ENCODE measurements around the gene PDK3.

GRCh38 chrX:24525455-24525854, 60.4 kb downstream of the PDK3 start:
- no peak for TF ChIP-seq TAF1 (IDR thresholded peaks at IDR 0.05; ENCODE audit: low read depth)
- TF ChIP-seq, protein P1, sequence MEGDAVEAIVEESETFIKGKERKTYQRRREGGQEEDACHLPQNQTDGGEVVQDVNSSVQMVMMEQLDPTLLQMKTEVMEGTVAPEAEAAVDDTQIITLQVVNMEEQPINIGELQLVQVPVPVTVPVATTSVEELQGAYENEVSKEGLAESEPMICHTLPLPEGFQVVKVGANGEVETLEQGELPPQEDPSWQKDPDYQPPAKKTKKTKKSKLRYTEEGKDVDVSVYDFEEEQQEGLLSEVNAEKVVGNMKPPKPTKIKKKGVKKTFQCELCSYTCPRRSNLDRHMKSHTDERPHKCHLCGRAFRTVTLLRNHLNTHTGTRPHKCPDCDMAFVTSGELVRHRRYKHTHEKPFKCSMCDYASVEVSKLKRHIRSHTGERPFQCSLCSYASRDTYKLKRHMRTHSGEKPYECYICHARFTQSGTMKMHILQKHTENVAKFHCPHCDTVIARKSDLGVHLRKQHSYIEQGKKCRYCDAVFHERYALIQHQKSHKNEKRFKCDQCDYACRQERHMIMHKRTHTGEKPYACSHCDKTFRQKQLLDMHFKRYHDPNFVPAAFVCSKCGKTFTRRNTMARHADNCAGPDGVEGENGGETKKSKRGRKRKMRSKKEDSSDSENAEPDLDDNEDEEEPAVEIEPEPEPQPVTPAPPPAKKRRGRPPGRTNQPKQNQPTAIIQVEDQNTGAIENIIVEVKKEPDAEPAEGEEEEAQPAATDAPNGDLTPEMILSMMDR (IDR thresholded peaks at IDR 0.05; ENCODE audit: poor library complexity, severe bottlenecking) = no peak
- TF ChIP-seq EZH2 (IDR thresholded peaks at IDR 0.05; ENCODE audit: borderline replicate concordance, insufficient read depth, low read length, poor library complexity, severe bottlenecking) = no peak
- TF ChIP-seq, protein P2, sequence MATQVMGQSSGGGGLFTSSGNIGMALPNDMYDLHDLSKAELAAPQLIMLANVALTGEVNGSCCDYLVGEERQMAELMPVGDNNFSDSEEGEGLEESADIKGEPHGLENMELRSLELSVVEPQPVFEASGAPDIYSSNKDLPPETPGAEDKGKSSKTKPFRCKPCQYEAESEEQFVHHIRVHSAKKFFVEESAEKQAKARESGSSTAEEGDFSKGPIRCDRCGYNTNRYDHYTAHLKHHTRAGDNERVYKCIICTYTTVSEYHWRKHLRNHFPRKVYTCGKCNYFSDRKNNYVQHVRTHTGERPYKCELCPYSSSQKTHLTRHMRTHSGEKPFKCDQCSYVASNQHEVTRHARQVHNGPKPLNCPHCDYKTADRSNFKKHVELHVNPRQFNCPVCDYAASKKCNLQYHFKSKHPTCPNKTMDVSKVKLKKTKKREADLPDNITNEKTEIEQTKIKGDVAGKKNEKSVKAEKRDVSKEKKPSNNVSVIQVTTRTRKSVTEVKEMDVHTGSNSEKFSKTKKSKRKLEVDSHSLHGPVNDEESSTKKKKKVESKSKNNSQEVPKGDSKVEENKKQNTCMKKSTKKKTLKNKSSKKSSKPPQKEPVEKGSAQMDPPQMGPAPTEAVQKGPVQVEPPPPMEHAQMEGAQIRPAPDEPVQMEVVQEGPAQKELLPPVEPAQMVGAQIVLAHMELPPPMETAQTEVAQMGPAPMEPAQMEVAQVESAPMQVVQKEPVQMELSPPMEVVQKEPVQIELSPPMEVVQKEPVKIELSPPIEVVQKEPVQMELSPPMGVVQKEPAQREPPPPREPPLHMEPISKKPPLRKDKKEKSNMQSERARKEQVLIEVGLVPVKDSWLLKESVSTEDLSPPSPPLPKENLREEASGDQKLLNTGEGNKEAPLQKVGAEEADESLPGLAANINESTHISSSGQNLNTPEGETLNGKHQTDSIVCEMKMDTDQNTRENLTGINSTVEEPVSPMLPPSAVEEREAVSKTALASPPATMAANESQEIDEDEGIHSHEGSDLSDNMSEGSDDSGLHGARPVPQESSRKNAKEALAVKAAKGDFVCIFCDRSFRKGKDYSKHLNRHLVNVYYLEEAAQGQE (IDR thresholded peaks at IDR 0.05; ENCODE audit: borderline replicate concordance) = no peak
- TF ChIP-seq POLR2AphosphoS5 (IDR thresholded peaks at IDR 0.05) = no peak
- no peak for TF ChIP-seq SMC3 (conservative IDR thresholded peaks at IDR 0.05; ENCODE audit: poor library complexity)
- no peak for TF ChIP-seq RAD21 (conservative IDR thresholded peaks at IDR 0.05)
- TF ChIP-seq EP300 (conservative IDR thresholded peaks at IDR 0.05; ENCODE audit: poor library complexity, severe bottlenecking) = no peak
- no peak for TF ChIP-seq MXI1 (conservative IDR thresholded peaks at IDR 0.05; ENCODE audit: poor library complexity, severe bottlenecking)
